HEK293T (cell line): Measurements from ENCODE around the gene JAK1.
A peak's percentile ranks its signal among the peaks of the same experiment; 100 is the strongest.

Experiments used
- CTCF ChIA-PET: fragments of 350-600 bp; formaldehyde crosslinking; extraction: SDS; loops from one replicate; lab custom pipeline; 2021; ENCODE audit warnings: antibody characterized with exemption, inconsistent platforms; lab: Yijun Ruan, JAX
- POLR2A ChIA-PET: fragments of 350-600 bp; formaldehyde crosslinking; extraction: SDS; loops from one replicate; lab custom pipeline; 2020; ENCODE audit warnings: antibody characterized with exemption, inconsistent platforms; lab: Yijun Ruan, JAX
- DNase-seq: peaks from one replicate; pipeline ENCODE4 v3.0.0; 2012; ENCODE audit warnings: mixed read lengths; ENCODE audit errors: extremely low spot score
- ARNT ChIP-seq: fragments of 450-650 bp; IDR thresholded peaks from 2 replicates; pipeline ENCODE4 v1.6.1; 2017; ENCODE audit warnings: mild to moderate bottlenecking
- BHLHE40 ChIP-seq: fragments of 450-650 bp; IDR thresholded peaks from 2 replicates; pipeline ENCODE4 v1.6.1; 2016; ENCODE audit warnings: mild to moderate bottlenecking, moderate library complexity, borderline replicate concordance
- CTBP1 ChIP-seq: fragments of 450-650 bp; IDR thresholded peaks from 2 replicates; pipeline ENCODE4 v1.6.1; 2016; ENCODE audit warnings: borderline replicate concordance
- ELF4 ChIP-seq: fragments of 450-650 bp; IDR thresholded peaks from 2 replicates; pipeline ENCODE4 v1.6.1; 2017; ENCODE audit warnings: antibody characterized with exemption
- FOXA1 ChIP-seq: fragments of 450-650 bp; IDR thresholded peaks from 2 replicates; pipeline ENCODE4 v1.6.1; 2016; ENCODE audit warnings: mild to moderate bottlenecking
- FOXK2 ChIP-seq: fragments of 450-650 bp; IDR thresholded peaks from 2 replicates; pipeline ENCODE4 v1.6.1; 2016; ENCODE audit warnings: mild to moderate bottlenecking
- FOXM1 ChIP-seq: fragments of 450-650 bp; IDR thresholded peaks from 2 replicates; pipeline ENCODE4 v1.6.1; 2017; ENCODE audit warnings: mild to moderate bottlenecking, borderline replicate concordance
- HDGF ChIP-seq: fragments of 450-650 bp; IDR thresholded peaks from 2 replicates; pipeline ENCODE4 v1.6.1; 2017; ENCODE audit warnings: antibody characterized with exemption, borderline replicate concordance
- L3MBTL2 ChIP-seq: fragments of 450-650 bp; conservative IDR thresholded peaks from 2 replicates; pipeline ENCODE4 v1.6.1; 2016; ENCODE audit warnings: mild to moderate bottlenecking
- LEF1 ChIP-seq: fragments of 450-650 bp; IDR thresholded peaks from 2 replicates; pipeline ENCODE4 v1.6.1; 2017; ENCODE audit warnings: mild to moderate bottlenecking, borderline replicate concordance
- NFRKB ChIP-seq: fragments of 450-650 bp; IDR thresholded peaks from 2 replicates; pipeline ENCODE4 v1.6.1; 2016; ENCODE audit warnings: mild to moderate bottlenecking, moderate library complexity
- PKNOX1 ChIP-seq: fragments of 450-650 bp; IDR thresholded peaks from 2 replicates; pipeline ENCODE4 v1.6.1; 2016
- SP1 ChIP-seq: fragments of 450-650 bp; IDR thresholded peaks from 2 replicates; pipeline ENCODE4 v1.6.1; 2017
- SUZ12 ChIP-seq: fragments of 450-650 bp; IDR thresholded peaks from 2 replicates; pipeline ENCODE4 v1.6.1; 2016; ENCODE audit warnings: mild to moderate bottlenecking
- TARDBP ChIP-seq: fragments of 450-650 bp; IDR thresholded peaks from 2 replicates; pipeline ENCODE4 v1.6.1; 2016
- ZNF384 ChIP-seq: fragments of 450-650 bp; IDR thresholded peaks from 2 replicates; pipeline ENCODE4 v1.6.1; 2016

JAK1 gene

GRCh38 chr1:64966158-64966971 is at the start of gene JAK1:
Gene JAK1, minus strand, starts transcription at chr1:64966549. Its CDS starts 80,285 bp downstream, at chr1:64886264.
- ChIA-PET CTCF (no interaction called here), POLR2A (interaction anchor here (0.7 to 1.6 kb wide), 8 partner anchors 9 to 98 kb away, joined by 3 to 7 read pairs (median 4); no protein-coding TSS in a partner anchor)
- TF ChIP-seq BHLHE40 (no peak), PKNOX1 (no peak), L3MBTL2 (peak; percentile 37; the same call in 1 of the 2 replicates), HDGF (no peak), ARNT (peak; percentile 68), FOXK2 (no peak), SP1 (no peak), LEF1 (peak; percentile 90; the same call in 1 of the 2 replicates)
- peak; percentile 100 for DNase-seq

- no peak for TF ChIP-seq HDGF
- no peak for TF ChIP-seq NFRKB
- no peak for TF ChIP-seq ARNT
- no peak for TF ChIP-seq L3MBTL2
- TF ChIP-seq ZNF384, result no peak
- no peak for TF ChIP-seq FOXM1
- TF ChIP-seq BHLHE40, result no peak
- TF ChIP-seq ELF4, result no peak
- no peak for TF ChIP-seq PKNOX1
- no peak for TF ChIP-seq CTBP1
- no peak for TF ChIP-seq FOXA1
- no peak for TF ChIP-seq TARDBP
- no peak for TF ChIP-seq LEF1
- TF ChIP-seq SUZ12, result no peak
- no peak for TF ChIP-seq SP1
- CTCF ChIA-PET, result no interaction called here
- no peak for DNase-seq
- POLR2A ChIA-PET, result no interaction called here
Observed at GRCh38 chr1:65014321-65014720, 48.0 kb upstream of the JAK1 start.

- CTCF ChIA-PET, result interaction anchor here (0.5 kb wide), 1 partner anchor 9 kb away, joined by 3 read pairs; no protein-coding TSS in a partner anchor
- POLR2A ChIA-PET, result interaction anchor here (0.7 kb wide), 1 partner anchor 9 kb away, joined by 4 read pairs; no protein-coding TSS in a partner anchor
Observed at GRCh38 chr1:65011983-65012382, 45.6 kb upstream of the JAK1 start.

GRCh38 chr1:65009724-65010420 is 43.5 kb upstream of the JAK1 start:
- TF ChIP-seq L3MBTL2, result no peak
- TF ChIP-seq HDGF, result no peak
- no peak for TF ChIP-seq PKNOX1
- TF ChIP-seq FOXK2, result no peak
- TF ChIP-seq SP1, result no peak
- CTCF ChIA-PET, result no interaction called here
- POLR2A ChIA-PET, result no interaction called here
- DNase-seq, result no peak

More at GRCh38 chr1:65011983-65012382, 45.6 kb upstream of the JAK1 start:
- TF ChIP-seq SUZ12 (no peak), SP1 (no peak), LEF1 (no peak), BHLHE40 (no peak), PKNOX1 (no peak), HDGF (no peak), ZNF384 (no peak)
- DNase-seq, result no peak

GRCh38 chr1:65009176-65009575 is 42.8 kb upstream of the JAK1 start:
- TF ChIP-seq L3MBTL2, result no peak
- no peak for TF ChIP-seq FOXM1
- no peak for TF ChIP-seq ZNF384
- TF ChIP-seq NFRKB, result no peak
- no peak for TF ChIP-seq CTBP1
- no peak for TF ChIP-seq PKNOX1
- no peak for TF ChIP-seq FOXK2
- TF ChIP-seq ARNT, result no peak
- no peak for TF ChIP-seq LEF1
- TF ChIP-seq SP1, result no peak
- TF ChIP-seq ELF4, result no peak
- no peak for TF ChIP-seq BHLHE40
- TF ChIP-seq HDGF, result no peak
- no peak for TF ChIP-seq SUZ12
- no peak for TF ChIP-seq FOXA1
- no peak for TF ChIP-seq TARDBP
- ChIA-PET CTCF (no interaction called here), POLR2A (no interaction called here)
- no peak for DNase-seq
